Measurements from ENCODE around the gene TNFSF13. TPM values are rescaled to one million over a fixed set of nuclear protein-coding genes. Genes with fewer than 3 reads are reported as not detected.

TNFSF13 gene
- total RNA-seq, 1 experiment from 2014 or later = 46.4 TPM

DNA sequence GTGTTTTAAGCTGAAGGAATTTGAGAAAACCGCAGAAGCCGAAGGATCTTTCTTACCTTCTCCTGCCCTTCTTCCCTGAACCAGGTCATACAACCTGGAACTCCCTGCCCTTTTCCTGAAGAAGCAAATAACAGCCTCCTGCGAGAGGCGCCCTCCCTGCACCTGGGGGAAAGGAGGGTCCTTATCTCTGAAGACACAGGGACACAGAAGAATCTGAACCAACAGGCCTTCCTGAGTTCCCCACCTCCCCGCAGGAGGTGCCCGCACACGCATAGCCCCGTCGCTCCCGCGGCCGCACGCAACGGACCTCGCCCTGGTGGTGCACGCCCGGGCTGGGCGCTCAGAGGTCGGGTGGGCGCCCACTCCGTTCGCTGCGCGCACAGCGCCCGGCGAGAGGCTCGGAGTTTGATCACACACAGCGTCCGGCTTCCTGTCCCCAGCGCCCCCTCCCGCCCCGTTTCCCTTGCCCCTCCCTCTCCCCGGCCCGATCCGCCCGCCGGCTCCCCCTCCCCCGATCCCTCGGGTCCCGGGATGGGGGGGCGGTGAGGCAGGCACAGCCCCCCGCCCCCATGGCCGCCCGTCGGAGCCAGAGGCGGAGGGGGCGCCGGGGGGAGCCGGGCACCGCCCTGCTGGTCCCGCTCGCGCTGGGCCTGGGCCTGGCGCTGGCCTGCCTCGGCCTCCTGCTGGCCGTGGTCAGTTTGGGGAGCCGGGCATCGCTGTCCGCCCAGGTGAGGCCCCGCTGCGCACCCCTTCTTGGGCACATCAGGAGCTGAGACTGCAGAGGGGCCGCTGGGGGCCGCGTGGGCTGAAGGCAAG lies 9.8 kb upstream of the TNFSF13 start, which contains the start of gene TNFSF12:
Gene TNFSF12 (plus strand): TSS at position 474 of the 816 bp plus-strand sequence. CDS start 96 bp downstream, at position 570.
- POLR2A ChIA-PET (ENCODE audit: unreplicated experiment) = no interaction called here
- TF ChIP-seq EZH2 (IDR thresholded peaks at IDR 0.05; ENCODE audit: low read depth) = no peak
- H3K79me2 ChIP-seq (ENCODE audit: low read depth) = no peaks in the 10 kb centered on the region
- H3K4me1 ChIP-seq (replicated peaks; ENCODE audit: insufficient read depth) = no peaks in the 10 kb centered on the region
- BruUV-seq (replicated peaks) = no TSS peak
- peak within 1 kb of the TSS; percentile 72 for H2AFZ ChIP-seq
- H3K9me3 ChIP-seq (ENCODE audit: insufficient read depth, low read depth) = no peaks in the 10 kb centered on the region
- no peaks in the 10 kb centered on the region for H3K9me2 ChIP-seq (ENCODE audit: insufficient read depth)
- H3K27ac ChIP-seq = no peak within 1 kb of the TSS
- H3K36me3 ChIP-seq (ENCODE audit: low read depth) = no peaks in the 10 kb centered on the region
- no peaks in the 10 kb centered on the region for H3F3A ChIP-seq (ENCODE audit: insufficient read depth, low read depth)
- DNase-seq = peak in 1 of 2 experiments; percentile 48
- CTCF ChIA-PET = interaction anchor here (0.7 kb wide), 1 partner anchor 322 kb away, joined by 5 read pairs; no protein-coding TSS in a partner anchor
- H3K27me3 ChIP-seq (ENCODE audit: insufficient read depth, low read depth) = no peaks in the 10 kb centered on the region
- H3K4me2 ChIP-seq = peak within 1 kb of the TSS; percentile 72
- no peaks in the 10 kb centered on the region for H4K20me1 ChIP-seq (ENCODE audit: insufficient read depth)
- peak within 1 kb of the TSS; percentile 50; the same call in 1 of the 2 replicates for H3K4me3 ChIP-seq
- intact Hi-C loops (cut with micrococcal nuclease; ENCODE audit: unreplicated experiment) = no loop called here

DNA sequence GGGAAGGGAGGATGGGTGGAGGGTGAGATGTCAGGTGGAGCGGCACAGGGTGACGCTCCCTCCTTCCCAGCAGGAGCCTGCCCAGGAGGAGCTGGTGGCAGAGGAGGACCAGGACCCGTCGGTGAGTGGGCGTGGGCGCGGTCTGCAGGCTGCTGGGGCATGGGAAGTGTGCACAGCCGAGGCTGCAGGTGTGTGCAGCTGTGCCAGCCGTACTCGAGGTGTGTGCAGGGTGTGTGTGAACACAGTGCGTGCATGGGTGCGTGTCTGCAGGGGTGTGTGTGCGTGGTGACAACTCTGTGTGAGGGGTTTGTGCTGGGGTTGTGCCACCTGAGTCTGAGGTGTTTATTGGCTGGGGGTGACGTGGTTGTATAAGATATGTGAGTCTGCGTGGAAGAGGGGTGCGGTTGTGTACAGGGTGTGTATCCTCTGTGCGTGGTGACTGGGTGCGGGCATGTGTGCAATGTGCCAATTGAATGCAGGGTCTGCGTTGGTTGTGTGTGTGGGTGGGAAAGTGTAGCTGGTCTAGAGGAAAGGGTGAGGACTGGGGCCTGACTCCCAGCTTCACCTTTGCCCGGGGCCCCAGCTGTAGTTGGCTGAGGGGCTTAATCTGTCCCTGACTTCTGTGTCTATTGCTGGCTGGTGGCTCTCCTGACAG lies 9.0 kb upstream of the TNFSF13 start:
- Histone ChIP-seq H3K36me3 (ENCODE audit: low read depth) (no peaks in the 10 kb centered on the region), H3K9me3 (ENCODE audit: insufficient read depth, low read depth) (no peaks in the 10 kb centered on the region), H3K27me3 (ENCODE audit: insufficient read depth, low read depth) (no peaks in the 10 kb centered on the region), H4K20me1 (ENCODE audit: insufficient read depth) (no peaks in the 10 kb centered on the region), H3K4me1 (replicated peaks; ENCODE audit: insufficient read depth) (no peaks in the 10 kb centered on the region), H3K4me3 (no peak overlapping the region; the same call in 1 of the 2 replicates), H3F3A (ENCODE audit: insufficient read depth, low read depth) (no peaks in the 10 kb centered on the region), H3K79me2 (ENCODE audit: low read depth) (no peaks in the 10 kb centered on the region), H3K27ac (no peak overlapping the region), H3K9me2 (ENCODE audit: insufficient read depth) (no peaks in the 10 kb centered on the region), H2AFZ (no peak overlapping the region), H3K4me2 (no peak overlapping the region; the same call in 1 of the 2 replicates)
- ChIA-PET CTCF (no interaction called here), POLR2A (ENCODE audit: unreplicated experiment) (interaction anchor here (0.6 to 1.0 kb wide), 2 partner anchors 34 to 104 kb away, joined by 5 to 6 read pairs; partner anchors contain the start of gene MPDU1)
- DNase-seq = peak in 1 of 2 experiments; percentile 23
- no peak for TF ChIP-seq EZH2 (IDR thresholded peaks at IDR 0.05; ENCODE audit: low read depth)
- TF ChIP-seq, protein P1, sequence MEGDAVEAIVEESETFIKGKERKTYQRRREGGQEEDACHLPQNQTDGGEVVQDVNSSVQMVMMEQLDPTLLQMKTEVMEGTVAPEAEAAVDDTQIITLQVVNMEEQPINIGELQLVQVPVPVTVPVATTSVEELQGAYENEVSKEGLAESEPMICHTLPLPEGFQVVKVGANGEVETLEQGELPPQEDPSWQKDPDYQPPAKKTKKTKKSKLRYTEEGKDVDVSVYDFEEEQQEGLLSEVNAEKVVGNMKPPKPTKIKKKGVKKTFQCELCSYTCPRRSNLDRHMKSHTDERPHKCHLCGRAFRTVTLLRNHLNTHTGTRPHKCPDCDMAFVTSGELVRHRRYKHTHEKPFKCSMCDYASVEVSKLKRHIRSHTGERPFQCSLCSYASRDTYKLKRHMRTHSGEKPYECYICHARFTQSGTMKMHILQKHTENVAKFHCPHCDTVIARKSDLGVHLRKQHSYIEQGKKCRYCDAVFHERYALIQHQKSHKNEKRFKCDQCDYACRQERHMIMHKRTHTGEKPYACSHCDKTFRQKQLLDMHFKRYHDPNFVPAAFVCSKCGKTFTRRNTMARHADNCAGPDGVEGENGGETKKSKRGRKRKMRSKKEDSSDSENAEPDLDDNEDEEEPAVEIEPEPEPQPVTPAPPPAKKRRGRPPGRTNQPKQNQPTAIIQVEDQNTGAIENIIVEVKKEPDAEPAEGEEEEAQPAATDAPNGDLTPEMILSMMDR (conservative IDR thresholded peaks at IDR 0.05) = no peak
- intact Hi-C loops (cut with micrococcal nuclease; ENCODE audit: unreplicated experiment) = no loop called here
- BruUV-seq (replicated peaks) = no TSS peak

DNA sequence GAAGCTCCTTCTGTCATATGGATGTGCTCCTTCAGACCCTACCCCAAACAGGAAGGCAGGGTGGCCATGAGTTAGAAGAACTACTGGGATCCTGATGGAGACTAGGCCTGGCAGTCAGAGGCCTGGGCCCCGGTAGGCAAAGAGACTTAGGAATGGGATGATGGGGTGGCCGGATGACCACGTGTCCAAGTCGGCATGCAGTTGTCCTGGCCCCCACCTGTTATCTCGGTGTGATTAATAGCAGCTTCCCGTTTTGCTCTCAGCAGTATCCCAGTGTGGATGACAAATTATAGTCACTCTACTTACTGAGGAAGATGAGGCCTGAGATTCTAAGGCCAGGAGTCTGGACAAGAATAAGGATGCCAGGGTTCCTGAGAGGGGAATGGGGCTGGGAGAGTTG lies 8.2 kb upstream of the TNFSF13 start:
- POLR2A ChIA-PET (ENCODE audit: unreplicated experiment) = interaction anchor here (0.6 to 1.0 kb wide), 2 partner anchors 33 to 105 kb away, joined by 5 to 6 read pairs; partner anchors contain the start of gene MPDU1

More for the DNA sequence above, 8.2 kb upstream of the TNFSF13 start:
- H3K4me2 ChIP-seq = no peak overlapping the region
- H3K9me3 ChIP-seq (ENCODE audit: insufficient read depth, low read depth) = no peaks in the 10 kb centered on the region
- no peak overlapping the region for H3K27ac ChIP-seq
- H3K79me2 ChIP-seq (ENCODE audit: low read depth) = no peaks in the 10 kb centered on the region
- BruUV-seq (replicated peaks) = no TSS peak
- no peaks in the 10 kb centered on the region for H3K27me3 ChIP-seq (ENCODE audit: insufficient read depth, low read depth)
- intact Hi-C loops (cut with micrococcal nuclease; ENCODE audit: unreplicated experiment) = no loop called here
- no peaks in the 10 kb centered on the region for H4K20me1 ChIP-seq (ENCODE audit: insufficient read depth)
- no peaks in the 10 kb centered on the region for H3K9me2 ChIP-seq (ENCODE audit: insufficient read depth)
- TF ChIP-seq EZH2 (IDR thresholded peaks at IDR 0.05; ENCODE audit: low read depth) = no peak
- TF ChIP-seq, protein P1 (conservative IDR thresholded peaks at IDR 0.05) = no peak
- no peaks in the 10 kb centered on the region for H3K4me1 ChIP-seq (replicated peaks; ENCODE audit: insufficient read depth)
- H3K36me3 ChIP-seq (ENCODE audit: low read depth) = no peaks in the 10 kb centered on the region
- H2AFZ ChIP-seq = no peak overlapping the region
- DNase-seq = no peak
- H3F3A ChIP-seq (ENCODE audit: insufficient read depth, low read depth) = no peaks in the 10 kb centered on the region
- no peak overlapping the region for H3K4me3 ChIP-seq
- CTCF ChIA-PET = no interaction called here

Data from PC-9 (cell line).